WTC11 (cell line): Measurements from ENCODE around the gene MRC1. TPM values are rescaled to one million over a fixed set of nuclear protein-coding genes. Genes with fewer than 3 reads are reported as not detected.

Experiments used
- ATAC-seq: fragments of 200-7000 bp; cut with Tn5 transposase; 2 replicates; pipeline ENCODE4 v1.10.0; 2021; ENCODE audit warnings: mild to moderate bottlenecking, moderate library complexity
- CTCF ChIA-PET: fragments of 300-600 bp; sonication (Branson Sonifier 250); formaldehyde crosslinking; loops from one replicate; lab custom pipeline; 2021; ENCODE audit warnings: antibody characterized with exemption; lab: Charles Lee
- POLR2A ChIA-PET: fragments of 350-600 bp; sonication (Branson Sonifier 250); formaldehyde crosslinking; loops from one replicate; lab custom pipeline; 2021; ENCODE audit warnings: antibody characterized with exemption; lab: Charles Lee
- DNase-seq: peaks from one replicate; pipeline ENCODE4 v3.0.0; 2021; ENCODE audit warnings: low spot score
- H3K27ac Mint-ChIP-seq: 2 replicates; pipeline ENCODE4 v1.8.0; 2021; ENCODE audit warnings: mixed read lengths
- H3K27me3 Mint-ChIP-seq: 2 replicates; pipeline ENCODE4 v1.8.0; 2021; ENCODE audit warnings: low read depth, mild to moderate bottlenecking, moderate library complexity, mixed read lengths
- H3K36me3 Mint-ChIP-seq: 2 replicates; pipeline ENCODE4 v1.8.0; 2021; ENCODE audit warnings: mixed read lengths
- H3K4me1 Mint-ChIP-seq: 2 replicates; pipeline ENCODE4 v1.8.0; 2022; ENCODE audit warnings: mixed read lengths
- H3K4me3 Mint-ChIP-seq: 2 replicates; pipeline ENCODE4 v1.8.0; 2021; ENCODE audit warnings: mild to moderate bottlenecking, moderate library complexity, mixed read lengths
- H3K9me3 Mint-ChIP-seq: 2 replicates; pipeline ENCODE4 v1.8.0; 2021; ENCODE audit warnings: mixed read lengths
- ATF1 ChIP-seq: sonication (generic); formaldehyde crosslinking; IDR thresholded peaks from 2 replicates; pipeline ENCODE4 v1.8.1; 2023; ENCODE audit warnings: mild to moderate bottlenecking, moderate library complexity, missing genetic modification reagents
- FOXP4 ChIP-seq: sonication (generic); formaldehyde crosslinking; IDR thresholded peaks from 2 replicates; pipeline ENCODE4 v1.8.0; 2022; ENCODE audit warnings: mild to moderate bottlenecking, missing genetic modification reagents
- GTF2I ChIP-seq: fragments of 250-450 bp; sonication (Bioruptor Pico); conservative IDR thresholded peaks from 2 replicates; pipeline ENCODE4 v1.4.0; 2021; ENCODE audit warnings: mild to moderate bottlenecking
- HMGA2 ChIP-seq: fragments of 250-450 bp; sonication (Bioruptor Pico); IDR thresholded peaks from 2 replicates; pipeline ENCODE4 v1.4.0; 2021; ENCODE audit warnings: mild to moderate bottlenecking, moderate library complexity
- IRF1 ChIP-seq: sonication (generic); formaldehyde crosslinking; IDR thresholded peaks from 2 replicates; pipeline ENCODE4 v1.8.0; 2023; ENCODE audit warnings: missing genetic modification reagents
- IRF2 ChIP-seq: sonication (generic); formaldehyde crosslinking; IDR thresholded peaks from 2 replicates; pipeline ENCODE4 v1.8.0; 2022; ENCODE audit warnings: low read depth, missing genetic modification reagents, borderline replicate concordance
- MYBL2 ChIP-seq: sonication (generic); formaldehyde crosslinking; IDR thresholded peaks from 2 replicates; pipeline ENCODE4 v1.8.1; 2023; ENCODE audit warnings: mild to moderate bottlenecking, moderate library complexity, missing genetic modification reagents
- NFYB ChIP-seq: sonication (generic); formaldehyde crosslinking; conservative IDR thresholded peaks from 2 replicates; pipeline ENCODE4 v1.8.0; 2022; ENCODE audit warnings: low read depth, missing genetic modification reagents
- PRRX2 ChIP-seq: fragments of 250-450 bp; sonication (Bioruptor Pico); IDR thresholded peaks from 2 replicates; pipeline ENCODE4 v1.8.0; 2021; ENCODE audit warnings: mild to moderate bottlenecking
- ZNF263 ChIP-seq: sonication (generic); formaldehyde crosslinking; IDR thresholded peaks from 2 replicates; pipeline ENCODE4 v1.8.1; 2022; ENCODE audit warnings: low read depth, mild to moderate bottlenecking, moderate library complexity, missing genetic modification reagents
- ZNF423 ChIP-seq: fragments of 250-450 bp; sonication (Bioruptor Pico); IDR thresholded peaks from 2 replicates; pipeline ENCODE4 v2.1.2; 2022; ENCODE audit warnings: mild to moderate bottlenecking, moderate library complexity
- ZNF512 ChIP-seq: sonication (generic); formaldehyde crosslinking; IDR thresholded peaks from 2 replicates; pipeline ENCODE4 v1.8.1; 2022; ENCODE audit warnings: missing genetic modification reagents, borderline replicate concordance
- ZNF532 ChIP-seq: fragments of 250-450 bp; sonication (Bioruptor Pico); IDR thresholded peaks from 2 replicates; pipeline ENCODE4 v1.9.0; 2021; ENCODE audit warnings: mild to moderate bottlenecking, borderline replicate concordance
- total RNA-seq: library from RNA; stranded (reverse); gene quantifications from 3 replicates; pipeline ENCODE4 v1.2.3, GENCODE V29; 2021
- TF ChIP-seq, protein P1 (sequence below): sonication (generic); formaldehyde crosslinking; IDR thresholded peaks from 2 replicates; pipeline ENCODE4 v1.8.0; 2022; ENCODE audit warnings: mild to moderate bottlenecking, missing genetic modification reagents
- TF ChIP-seq, protein P2 (sequence below): fragments of 200-600 bp; IDR thresholded peaks from 2 replicates; pipeline ENCODE4 v1.8.0; 2022; ENCODE audit warnings: antibody characterized with exemption
- TF ChIP-seq, protein P3 (sequence below): sonication (generic); formaldehyde crosslinking; IDR thresholded peaks from 2 replicates; pipeline ENCODE4 v1.8.1; 2023; ENCODE audit warnings: mild to moderate bottlenecking, missing genetic modification reagents, moderate library complexity

MRC1 gene
- total RNA-seq, 1 experiment from 2014 or later = 0.33 TPM

GRCh38 chr10:17907641-17908040, 98.5 kb downstream of the MRC1 start (continued):
- no peak for TF ChIP-seq GTF2I (CRISPR knock-in tag)
- TF ChIP-seq, protein P1, sequence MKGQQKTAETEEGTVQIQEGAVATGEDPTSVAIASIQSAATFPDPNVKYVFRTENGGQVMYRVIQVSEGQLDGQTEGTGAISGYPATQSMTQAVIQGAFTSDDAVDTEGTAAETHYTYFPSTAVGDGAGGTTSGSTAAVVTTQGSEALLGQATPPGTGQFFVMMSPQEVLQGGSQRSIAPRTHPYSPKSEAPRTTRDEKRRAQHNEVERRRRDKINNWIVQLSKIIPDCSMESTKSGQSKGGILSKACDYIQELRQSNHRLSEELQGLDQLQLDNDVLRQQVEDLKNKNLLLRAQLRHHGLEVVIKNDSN (CRISPR knock-in tag) = no peak
- no peak for TF ChIP-seq FOXP4 (CRISPR knock-in tag)
- TF ChIP-seq PRRX2 (CRISPR knock-in tag) = no peak

GRCh38 chr10:17910125-17910789, 101.1 kb downstream of the MRC1 start:
- CTCF ChIA-PET = interaction anchor here (1.0 to 1.2 kb wide), 2 partner anchors 196 to 306 kb away, joined by 4 to 5 read pairs; no protein-coding TSS in a partner anchor
- ATAC-seq (peak; percentile 77), DNase-seq (peak; percentile 36)
- Mint-ChIP-seq H3K9me3 (peaks cover 9% of the 10 kb centered on the region), H3K36me3 (peaks cover 5% of the 10 kb centered on the region), H3K4me1 (no peaks in the 10 kb centered on the region), H3K4me3 (no peak overlapping the region), H3K27ac (no peak overlapping the region), H3K27me3 (no peaks in the 10 kb centered on the region)
- POLR2A ChIA-PET = no interaction called here
- TF ChIP-seq NFYB (CRISPR knock-in tag) = no peak
- TF ChIP-seq IRF2 = no peak
- no peak for TF ChIP-seq ATF1 (CRISPR knock-in tag)
- TF ChIP-seq, protein P2, sequence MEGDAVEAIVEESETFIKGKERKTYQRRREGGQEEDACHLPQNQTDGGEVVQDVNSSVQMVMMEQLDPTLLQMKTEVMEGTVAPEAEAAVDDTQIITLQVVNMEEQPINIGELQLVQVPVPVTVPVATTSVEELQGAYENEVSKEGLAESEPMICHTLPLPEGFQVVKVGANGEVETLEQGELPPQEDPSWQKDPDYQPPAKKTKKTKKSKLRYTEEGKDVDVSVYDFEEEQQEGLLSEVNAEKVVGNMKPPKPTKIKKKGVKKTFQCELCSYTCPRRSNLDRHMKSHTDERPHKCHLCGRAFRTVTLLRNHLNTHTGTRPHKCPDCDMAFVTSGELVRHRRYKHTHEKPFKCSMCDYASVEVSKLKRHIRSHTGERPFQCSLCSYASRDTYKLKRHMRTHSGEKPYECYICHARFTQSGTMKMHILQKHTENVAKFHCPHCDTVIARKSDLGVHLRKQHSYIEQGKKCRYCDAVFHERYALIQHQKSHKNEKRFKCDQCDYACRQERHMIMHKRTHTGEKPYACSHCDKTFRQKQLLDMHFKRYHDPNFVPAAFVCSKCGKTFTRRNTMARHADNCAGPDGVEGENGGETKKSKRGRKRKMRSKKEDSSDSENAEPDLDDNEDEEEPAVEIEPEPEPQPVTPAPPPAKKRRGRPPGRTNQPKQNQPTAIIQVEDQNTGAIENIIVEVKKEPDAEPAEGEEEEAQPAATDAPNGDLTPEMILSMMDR = peak; percentile 33; the same call in 1 of the 2 replicates
- no peak for TF ChIP-seq ZNF263 (CRISPR knock-in tag)
- TF ChIP-seq IRF1 (CRISPR knock-in tag) = no peak

DNA sequence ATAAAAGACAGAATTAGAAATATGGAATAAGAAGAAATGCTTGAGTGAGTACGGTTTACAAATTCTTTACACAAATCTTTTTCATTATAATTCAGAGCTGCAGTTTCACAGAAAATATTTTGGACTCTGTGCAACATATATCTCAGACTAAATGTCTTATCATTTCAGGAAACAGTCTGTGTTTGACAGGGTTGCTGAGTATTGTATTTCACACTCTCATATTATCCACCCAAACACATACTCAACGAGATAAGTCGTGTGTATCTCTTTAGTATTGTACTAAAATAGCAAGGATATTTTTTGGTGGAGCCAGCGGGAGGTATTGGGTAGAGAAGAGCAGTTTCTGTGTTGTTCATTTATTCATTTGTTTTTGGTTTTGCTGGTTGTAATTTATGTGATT, 103.6 kb downstream of the MRC1 start:
- no peaks in the 10 kb centered on the region for H3K27me3 Mint-ChIP-seq
- DNase-seq = no peak
- H3K27ac Mint-ChIP-seq = no peak overlapping the region
- peaks cover 5% of the 10 kb centered on the region for H3K36me3 Mint-ChIP-seq
- no peaks in the 10 kb centered on the region for H3K4me1 Mint-ChIP-seq
- no peak overlapping the region for H3K4me3 Mint-ChIP-seq
- POLR2A ChIA-PET = no interaction called here
- no peak for TF ChIP-seq ZNF512 (CRISPR knock-in tag)
- TF ChIP-seq ZNF423 (CRISPR knock-in tag) = no peak
- TF ChIP-seq MYBL2 (CRISPR knock-in tag) = no peak
- no peak for ATAC-seq
- peaks cover 14% of the 10 kb centered on the region for H3K9me3 Mint-ChIP-seq
- CTCF ChIA-PET = no interaction called here

DNA sequence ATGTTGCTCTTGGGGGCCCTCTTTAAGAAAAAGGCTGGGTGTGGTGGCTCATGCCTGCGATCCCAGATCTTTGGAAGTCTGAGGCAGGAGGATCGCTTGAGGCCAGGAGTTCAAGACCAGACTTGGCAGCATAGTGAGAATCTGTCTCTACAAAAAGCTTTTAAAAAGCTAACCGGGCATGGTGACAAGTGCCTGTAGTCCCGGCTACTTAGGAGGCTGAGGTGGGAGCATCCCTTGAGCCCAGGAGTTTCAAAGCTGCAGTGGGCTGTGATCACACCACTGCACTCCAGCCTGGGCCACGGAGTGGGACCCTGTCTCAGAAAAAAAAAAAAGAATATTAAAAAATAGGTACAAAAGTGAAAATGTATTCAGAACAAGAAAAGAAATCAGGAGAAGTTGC, 104.5 kb downstream of the MRC1 start:
- ChIA-PET CTCF (no interaction called here), POLR2A (no interaction called here)
- Mint-ChIP-seq H3K27me3 (no peaks in the 10 kb centered on the region), H3K4me1 (peaks cover 5% of the 10 kb centered on the region), H3K9me3 (peaks cover 14% of the 10 kb centered on the region), H3K4me3 (no peak overlapping the region), H3K36me3 (peaks cover 5% of the 10 kb centered on the region), H3K27ac (no peak overlapping the region)
- ATAC-seq (no peak), DNase-seq (no peak)
- TF ChIP-seq ZNF532 (CRISPR knock-in tag) (no peak), HMGA2 (CRISPR knock-in tag) (no peak)
- TF ChIP-seq, protein P3, sequence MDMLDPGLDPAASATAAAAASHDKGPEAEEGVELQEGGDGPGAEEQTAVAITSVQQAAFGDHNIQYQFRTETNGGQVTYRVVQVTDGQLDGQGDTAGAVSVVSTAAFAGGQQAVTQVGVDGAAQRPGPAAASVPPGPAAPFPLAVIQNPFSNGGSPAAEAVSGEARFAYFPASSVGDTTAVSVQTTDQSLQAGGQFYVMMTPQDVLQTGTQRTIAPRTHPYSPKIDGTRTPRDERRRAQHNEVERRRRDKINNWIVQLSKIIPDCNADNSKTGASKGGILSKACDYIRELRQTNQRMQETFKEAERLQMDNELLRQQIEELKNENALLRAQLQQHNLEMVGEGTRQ (CRISPR knock-in tag) = no peak
